Measurements from ENCODE around the gene CYBC1.
"Not testable (repeated sequence)": the region's sequence is repeated elsewhere in the genome, so short reads cannot be mapped to it uniquely, and the experiment has no call there.

Gene CYBC1

GRCh38 chr17:82477934-82478333 lies 27.4 kb upstream of the CYBC1 start:
- DNase-seq = no peak

- DNase-seq = no peak
Measured at GRCh38 chr17:82475458-82475857, 24.9 kb upstream of the CYBC1 start.

GRCh38 chr17:82474223-82475010 lies 23.9 kb upstream of the CYBC1 start:
- DNase-seq = no peak

- DNase-seq = no peak
Measured at GRCh38 chr17:82470065-82470464, 19.5 kb upstream of the CYBC1 start.

GRCh38 chr17:82468692-82469091 lies 18.1 kb upstream of the CYBC1 start:
- no peak for DNase-seq

- no peak for DNase-seq
Measured at GRCh38 chr17:82465023-82465603, 14.6 kb upstream of the CYBC1 start.

GRCh38 chr17:82464567-82464929 lies 14.0 kb upstream of the CYBC1 start:
- no peak for DNase-seq

- no peak for DNase-seq
Measured at GRCh38 chr17:82463925-82464566, 13.5 kb upstream of the CYBC1 start.

GRCh38 chr17:82463391-82463790 lies 12.8 kb upstream of the CYBC1 start:
- DNase-seq = no peak

GRCh38 chr17:82461827-82462524 lies 11.4 kb upstream of the CYBC1 start:
- no peak for DNase-seq

- DNase-seq = not testable (repeated sequence)
Measured at GRCh38 chr17:82459936-82460335, 9.4 kb upstream of the CYBC1 start.

GRCh38 chr17:82458885-82459424 lies 8.4 kb upstream of the CYBC1 start:
- DNase-seq = no peak

- peak; percentile 91 to 96 for DNase-seq
Measured at GRCh38 chr17:82458179-82458884, 7.8 kb upstream of the CYBC1 start, which contains the start of gene NARF. NARF (plus strand) TSS chr17:82458741; CDS start chr17:82458804, 63 bp downstream.

GRCh38 chr17:82457929-82458178 lies 7.3 kb upstream of the CYBC1 start:
- peak in 1 of 2 experiments; percentile 94 for DNase-seq

- DNase-seq = no peak
Measured at GRCh38 chr17:82457073-82457928, 6.7 kb upstream of the CYBC1 start.

- DNase-seq = not testable (repeated sequence)
Measured at GRCh38 chr17:82453706-82454105, 3.2 kb upstream of the CYBC1 start.

- not testable (repeated sequence) for DNase-seq
Measured at GRCh38 chr17:82453151-82453550, 2.6 kb upstream of the CYBC1 start.

GRCh38 chr17:82452162-82452561 lies 1.6 kb upstream of the CYBC1 start:
- no peak for DNase-seq

- peak; percentile 46 to 52 for DNase-seq
Measured at GRCh38 chr17:82449883-82450356, 632 bp downstream of the CYBC1 start.

- peak; percentile 52 to 78 for DNase-seq
Measured at GRCh38 chr17:82449131-82449882, 1.2 kb downstream of the CYBC1 start.

GRCh38 chr17:82447876-82448275 lies 2.7 kb downstream of the CYBC1 start:
- DNase-seq = no peak

All from stimulated activated CD4-positive, alpha-beta T cell treated with anti-CD3 and anti-CD28 coated beads, Interleukin-4, amount 100 ng/mL, for 4 hours (primary cell).